Cardiac septum (tissue), 1 donor: ENCODE measurements around the gene PPM1L. TPM values are rescaled to one million over a fixed set of nuclear protein-coding genes. Genes with fewer than 3 reads are reported as not detected.

ENCODE experiments used
- DNase-seq: peaks from one replicate; pipeline ENCODE4 v3.0.0-alpha.2; 2020; ENCODE audit warnings: low spot score
- intact Hi-C: fragments of 100-400 bp; cut with DNase I; formaldehyde crosslinking; loops from one replicate; pipeline ENCODE4 v1.14.0; 2022
- total RNA-seq: library from RNA; stranded (reverse); fragmentation: NEBNext Ultra II Directional; extraction: Animal tissue kit (Norgen Biotek cat#: 25700); gene quantifications from one replicate; pipeline ENCODE4 v1.2.1, GENCODE V29; 2021
- donor health status: DM: no; HTN: no; CAD: no.

The PPM1L gene
- total RNA-seq, 1 donor from 2014 or later = 28.8 TPM

DNA sequence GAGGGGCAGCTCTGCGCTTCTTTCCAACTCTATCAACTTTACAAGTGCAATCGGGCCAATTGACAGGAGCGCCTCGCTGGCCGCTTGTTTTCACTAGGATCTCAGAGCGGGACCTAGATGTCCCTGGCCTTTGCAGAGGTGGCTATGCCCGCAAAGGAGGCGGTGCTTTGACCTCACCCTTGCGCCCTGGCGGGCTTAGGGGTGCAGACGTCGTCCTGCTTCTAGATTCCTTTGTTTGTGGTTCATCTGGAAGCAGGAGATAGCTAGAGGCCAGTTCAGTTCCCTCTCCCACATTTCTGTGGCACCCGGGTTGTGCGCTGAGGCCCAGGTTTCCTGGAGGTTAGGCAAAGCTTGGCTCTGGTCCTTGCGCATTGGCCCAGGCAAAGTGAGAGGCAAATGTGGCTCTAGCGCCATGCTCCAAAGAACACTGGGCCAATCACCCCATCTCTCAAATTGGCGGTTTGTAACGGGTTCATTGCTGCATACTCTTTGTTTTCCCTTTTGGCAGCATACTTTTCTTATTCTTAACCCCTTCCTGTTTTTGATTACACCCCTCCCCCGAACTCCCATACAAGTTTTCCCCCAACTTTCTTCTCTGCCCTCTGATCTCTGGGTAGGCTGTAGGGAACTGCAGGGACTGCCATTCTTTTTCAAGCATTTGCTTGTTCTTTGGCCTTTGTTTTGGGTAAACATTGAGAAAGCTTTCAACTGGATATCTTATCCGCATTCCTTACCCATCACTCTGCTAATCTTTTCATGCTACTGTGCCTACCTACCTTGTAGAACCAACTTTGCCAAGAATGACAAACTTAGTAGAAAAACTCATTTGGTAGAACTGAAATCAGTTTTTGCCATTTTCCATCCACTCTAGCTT, 1.4 kb downstream of the PPM1L start:
- intact Hi-C loops = loop anchor here (2.0 to 5.0 kb wide), 4 partner anchors 43 to 185 kb away; no protein-coding TSS in a partner anchor
- DNase-seq = no peak

GRCh38 chr3:160758929-160759577, 3.0 kb downstream of the PPM1L start:
- DNase-seq = no peak
- intact Hi-C loops = loop anchor here (5.0 kb wide), 3 partner anchors 113 to 183 kb away; no protein-coding TSS in a partner anchor

- intact Hi-C loops = loop anchor here (10.0 kb wide), 1 partner anchor 452 kb away; no protein-coding TSS in a partner anchor
- DNase-seq = no peak
These were observed 7.0 kb downstream of the PPM1L start for GRCh38 chr3:160763073-160763472.

DNA sequence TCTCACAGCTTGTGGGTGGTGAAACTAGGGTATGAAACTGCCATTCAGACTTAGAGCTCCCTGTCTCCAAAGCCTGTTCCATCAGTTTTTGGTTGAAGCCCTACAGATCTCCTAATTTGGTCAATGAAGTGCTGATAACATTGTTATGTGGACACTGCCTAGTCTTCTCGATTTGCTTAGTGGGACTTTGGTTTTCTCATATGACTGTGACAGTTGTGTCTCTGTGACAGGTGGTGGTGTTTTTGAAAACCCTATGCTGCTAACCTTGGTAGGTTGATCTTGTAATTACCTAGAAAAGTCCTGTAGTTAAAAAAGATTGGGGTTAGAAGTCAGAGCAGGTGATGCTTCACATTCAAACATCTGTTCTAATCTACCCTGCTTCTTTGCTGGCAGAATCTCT, 9.2 kb downstream of the PPM1L start:
- intact Hi-C loops = loop anchor here (10.0 kb wide), 1 partner anchor 450 kb away; no protein-coding TSS in a partner anchor

GRCh38 chr3:160768031-160768430, 12.0 kb downstream of the PPM1L start:
- intact Hi-C loops = loop anchor here (10.0 kb wide), 1 partner anchor 447 kb away; no protein-coding TSS in a partner anchor
- DNase-seq = no peak

More for the DNA sequence above, 9.2 kb downstream of the PPM1L start:
- DNase-seq = no peak

DNA sequence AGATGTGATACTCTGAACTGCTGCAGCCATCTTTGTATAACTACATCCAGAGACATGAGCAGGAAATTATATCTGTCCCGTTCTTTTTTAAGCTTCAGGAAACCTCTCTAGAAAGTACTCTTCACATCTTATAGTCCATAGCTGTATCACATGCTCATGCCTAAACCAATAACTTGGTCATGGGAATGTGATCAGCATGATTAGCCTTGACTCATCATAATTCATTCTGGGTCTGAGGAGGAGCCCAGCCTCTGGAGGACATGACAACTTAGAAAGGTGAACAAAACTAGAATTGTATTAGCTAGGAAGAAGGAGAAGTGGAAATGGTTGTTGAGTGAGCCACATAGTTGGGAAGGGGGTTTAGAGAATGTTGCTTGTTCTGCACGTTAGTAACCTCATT, 12.9 kb downstream of the PPM1L start:
- DNase-seq = no peak
- intact Hi-C loops = loop anchor here (10.0 kb wide), 1 partner anchor 446 kb away; no protein-coding TSS in a partner anchor

DNA sequence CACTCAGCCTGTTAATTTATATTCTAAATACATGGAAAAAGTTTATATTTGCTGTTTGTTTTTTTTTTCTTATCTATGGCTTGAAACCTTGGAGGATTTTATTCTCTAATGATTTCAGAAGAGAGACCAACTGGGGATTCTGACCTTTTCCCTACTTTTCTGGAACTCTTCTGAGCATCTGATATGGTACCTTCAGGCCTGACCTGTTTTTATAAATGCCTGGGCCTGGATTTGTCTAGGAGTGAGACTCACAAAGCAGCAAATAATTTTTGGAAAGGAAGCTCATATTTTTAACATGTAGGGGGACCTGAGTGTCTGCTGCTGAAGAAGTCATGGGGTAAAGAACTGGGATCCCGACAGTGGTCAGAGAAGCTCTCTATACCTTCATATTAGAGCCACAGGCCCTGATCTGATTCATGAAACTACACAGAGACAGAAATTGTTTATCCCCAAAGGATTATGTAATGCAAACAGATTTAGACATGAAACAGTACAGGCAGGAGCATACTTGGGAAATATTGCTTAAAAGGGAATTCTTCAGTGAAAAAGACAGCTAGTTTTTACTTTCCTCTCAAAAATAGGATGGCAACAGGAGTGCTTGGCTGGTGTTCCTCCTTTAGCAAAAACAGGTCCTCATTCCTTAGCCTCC, 15.9 kb downstream of the PPM1L start:
- no peak for DNase-seq
- intact Hi-C loops = no loop called here

DNA sequence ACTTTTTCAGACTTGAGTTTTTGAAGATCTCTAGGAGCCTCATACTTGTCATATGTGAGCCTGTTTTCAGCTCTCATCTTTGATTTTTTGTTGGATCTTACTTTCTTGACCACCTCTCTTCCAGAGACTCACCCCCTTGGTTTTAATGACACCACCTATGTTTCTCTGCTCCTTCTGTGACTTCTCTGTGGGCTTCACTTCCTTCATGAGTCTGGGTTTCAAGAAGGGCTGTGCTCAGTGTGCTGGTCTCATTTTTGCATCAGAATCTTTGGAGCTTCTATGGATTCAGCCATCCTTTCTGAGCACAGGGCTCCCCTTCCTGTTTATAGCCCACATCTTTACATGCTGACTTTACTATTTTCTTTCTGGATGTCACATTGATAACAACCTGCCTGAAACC, 17.7 kb downstream of the PPM1L start:
- intact Hi-C loops = no loop called here
- no peak for DNase-seq

DNA sequence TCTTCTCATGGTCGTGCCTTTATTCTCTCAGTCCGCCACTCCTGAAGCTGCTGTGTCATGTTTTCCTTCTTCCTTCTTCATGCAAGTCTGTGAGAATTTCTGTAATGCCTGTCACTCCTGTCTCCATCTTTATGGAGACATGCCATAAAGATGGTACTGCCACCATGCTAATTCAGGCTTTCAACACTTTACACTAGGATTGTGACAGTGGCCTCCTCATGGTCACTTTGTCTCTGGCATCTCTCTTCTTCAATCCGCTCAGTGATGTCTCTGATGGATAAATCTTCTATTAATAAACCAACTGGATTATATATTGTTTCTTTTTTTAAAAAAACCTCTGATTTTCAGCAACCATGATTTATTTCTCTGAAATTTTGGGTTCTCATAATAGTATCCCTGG, 18.1 kb downstream of the PPM1L start:
- intact Hi-C loops = no loop called here
- DNase-seq = no peak

GRCh38 chr3:160778480-160778879, 22.4 kb downstream of the PPM1L start:
- DNase-seq = no peak
- intact Hi-C loops = no loop called here

GRCh38 chr3:160779040-160779439, 23.0 kb downstream of the PPM1L start:
- intact Hi-C loops = no loop called here
- DNase-seq = no peak

- intact Hi-C loops = no loop called here
- no peak for DNase-seq
These were observed 24.2 kb downstream of the PPM1L start for GRCh38 chr3:160780245-160780644.

DNA sequence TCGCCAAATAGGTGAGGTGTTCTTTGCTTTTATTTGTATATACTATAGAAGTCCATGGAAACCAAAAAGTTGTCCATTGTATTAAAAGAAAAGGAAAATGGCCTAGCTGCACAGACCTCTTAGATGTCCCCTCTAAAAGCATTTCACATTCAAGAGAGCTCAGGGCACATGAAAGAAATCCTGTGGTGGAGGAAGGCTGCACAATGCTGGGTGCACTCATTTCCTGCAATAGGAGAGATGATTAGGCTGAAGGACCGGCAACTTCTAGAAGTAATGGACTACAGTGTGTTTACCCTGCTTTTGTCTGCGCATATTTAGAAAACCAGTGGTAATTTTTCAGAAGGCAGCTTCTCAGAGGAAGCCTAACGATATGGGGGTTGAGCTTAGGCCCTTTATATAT, 25.4 kb downstream of the PPM1L start:
- no peak for DNase-seq
- intact Hi-C loops = no loop called here

DNA sequence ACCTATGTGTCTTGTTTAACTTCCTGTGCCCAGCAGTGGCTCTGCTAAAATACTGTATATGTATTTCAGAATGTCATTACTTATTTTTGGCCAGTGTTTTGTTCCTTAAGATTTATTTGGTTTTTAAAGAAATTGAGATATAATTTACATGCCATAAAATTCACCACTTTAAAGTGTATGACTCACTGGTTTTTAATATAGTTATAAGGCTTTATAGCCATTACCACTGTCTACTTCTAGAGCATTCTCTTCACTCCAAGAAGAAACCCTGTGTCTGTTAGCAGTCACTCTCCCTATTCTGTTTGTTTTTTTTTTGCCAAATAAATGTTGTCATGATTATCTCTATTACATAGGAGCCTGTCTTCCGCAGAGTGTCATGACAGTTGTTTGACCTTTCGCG, 25.8 kb downstream of the PPM1L start:
- intact Hi-C loops = no loop called here
- DNase-seq = no peak

DNA sequence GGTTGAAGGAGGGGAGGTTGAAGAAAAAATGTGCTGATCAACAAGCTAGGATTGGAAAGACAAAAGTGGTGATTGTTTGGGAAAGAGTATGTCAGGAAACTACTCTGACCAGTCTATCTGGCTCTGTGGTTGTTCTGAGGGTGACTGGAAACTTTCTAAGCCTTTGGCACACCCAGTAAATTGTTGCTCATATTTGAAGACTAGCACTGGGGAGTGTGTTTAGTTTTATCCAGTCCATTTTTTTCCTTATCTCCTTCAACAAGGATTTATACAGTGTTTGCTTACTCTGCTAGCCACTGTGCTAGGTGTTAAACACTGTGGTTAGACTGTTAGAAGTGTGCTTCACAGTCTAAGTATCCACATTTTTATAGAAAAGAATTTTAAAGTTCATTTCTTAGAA, 28.8 kb downstream of the PPM1L start:
- intact Hi-C loops = no loop called here

GRCh38 chr3:160790726-160791125, 34.7 kb downstream of the PPM1L start:
- intact Hi-C loops = no loop called here
- DNase-seq = no peak

More for the DNA sequence above, 28.8 kb downstream of the PPM1L start:
- no peak for DNase-seq

DNA sequence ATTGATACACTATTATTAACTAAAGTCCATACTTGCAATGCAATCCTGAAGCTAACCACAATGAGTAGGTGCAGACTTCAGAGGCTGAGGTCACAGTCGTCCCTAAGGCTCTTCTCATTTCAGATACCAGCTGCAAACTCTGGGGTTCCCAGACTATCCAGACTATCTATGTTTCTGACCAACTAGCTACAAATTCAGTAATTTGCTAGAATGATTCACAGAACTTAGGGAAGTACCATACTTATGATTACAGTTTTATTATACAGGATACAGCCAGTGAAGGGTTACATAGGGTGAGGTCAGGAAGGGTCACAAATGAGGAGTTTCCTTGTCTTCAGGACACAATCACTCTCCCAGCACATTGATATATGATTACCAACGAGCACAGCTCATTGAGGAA, 36.5 kb downstream of the PPM1L start:
- intact Hi-C loops = no loop called here
- no peak for DNase-seq

DNA sequence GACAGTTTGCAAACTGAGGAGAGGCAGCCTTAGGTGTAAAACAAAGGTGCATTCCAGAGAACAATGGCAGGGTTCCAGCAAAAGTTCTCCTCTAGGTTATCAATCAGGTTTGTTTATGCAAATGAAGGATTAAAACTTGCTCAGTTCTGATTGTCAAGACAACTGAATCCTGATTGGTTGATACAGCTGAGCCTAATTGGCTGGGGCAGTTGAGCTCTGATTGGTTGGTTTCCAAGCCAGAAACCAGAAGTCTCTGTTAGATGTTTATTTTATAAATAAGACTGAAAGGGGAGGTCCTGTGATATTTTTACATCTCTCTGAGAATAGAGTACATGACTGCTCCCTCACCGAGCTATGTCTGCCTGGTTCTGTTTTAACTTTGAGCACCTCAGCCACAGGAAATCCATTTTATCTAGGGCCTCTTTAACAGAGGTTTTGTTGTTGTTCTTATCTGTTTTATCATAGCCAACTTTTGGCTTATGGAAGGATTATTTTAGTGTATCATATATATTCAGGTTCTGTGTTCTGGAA, 37.8 kb downstream of the PPM1L start:
- intact Hi-C loops = no loop called here
- DNase-seq = no peak

GRCh38 chr3:160796089-160796812, 40.2 kb downstream of the PPM1L start:
- intact Hi-C loops = no loop called here
- no peak for DNase-seq
